HL-60 (cell line): Measurements from ENCODE around the gene SLC22A3.

ENCODE experiments used
- DNase-seq, 2 experiments: peaks; one replicate each; pipeline ENCODE4 v3.0.0-alpha.2; 2010 to 2020; ENCODE audit warnings: low read depth in 1 of 2, low spot score in 1 of 2
- H3K27ac ChIP-seq: fragments of 250-450 bp; sonication (Bioruptor Pico); replicated peaks from 2 replicates; pipeline ENCODE4 v1.5.1; 2020; ENCODE audit warnings: mild to moderate bottlenecking, moderate library complexity
- H3K27me3 ChIP-seq: fragments of 250-450 bp; sonication (Bioruptor Pico); 2 replicates; pipeline ENCODE4 v1.5.1; 2021; ENCODE audit warnings: mild to moderate bottlenecking, moderate library complexity; ENCODE audit not compliant: insufficient read depth, poor library complexity, severe bottlenecking
- H3K4me3 ChIP-seq: replicated peaks from 2 replicates; pipeline ENCODE4 v1.5.1; 2011; ENCODE audit warnings: mild to moderate bottlenecking, control low read depth, low read length; ENCODE audit not compliant: insufficient read depth
- GABPA ChIP-seq: IDR thresholded peaks from 2 replicates; pipeline ENCODE4 v1.6.1; 2012; ENCODE audit warnings: low read depth
- POLR2AphosphoS5 ChIP-seq: IDR thresholded peaks from 2 replicates; pipeline ENCODE4 v1.6.1; 2012; ENCODE audit warnings: low read depth
- SPI1 ChIP-seq: IDR thresholded peaks from 2 replicates; pipeline ENCODE4 v1.6.1; 2012; ENCODE audit warnings: low read depth, mild to moderate bottlenecking, borderline replicate concordance
- TF ChIP-seq, protein P1 (sequence below): IDR thresholded peaks from one replicate; pipeline ENCODE4 v1.5.1; 2011; ENCODE audit warnings: low read length, control low read depth, inconsistent platforms; ENCODE audit not compliant: insufficient read depth
- TF ChIP-seq, protein P2 (sequence below): IDR thresholded peaks from 2 replicates; pipeline ENCODE4 v1.6.1; 2012; ENCODE audit warnings: low read depth; ENCODE audit not compliant: insufficient replicate concordance

The SLC22A3 gene

GRCh38 chr6:160426136-160426535 is 78.0 kb downstream of the SLC22A3 start:
- H3K4me3 ChIP-seq: no peak overlapping the region
- H3K27me3 ChIP-seq: no peaks in the 10 kb centered on the region
- no peak for DNase-seq
- no peak overlapping the region for H3K27ac ChIP-seq
- TF ChIP-seq, protein P1, sequence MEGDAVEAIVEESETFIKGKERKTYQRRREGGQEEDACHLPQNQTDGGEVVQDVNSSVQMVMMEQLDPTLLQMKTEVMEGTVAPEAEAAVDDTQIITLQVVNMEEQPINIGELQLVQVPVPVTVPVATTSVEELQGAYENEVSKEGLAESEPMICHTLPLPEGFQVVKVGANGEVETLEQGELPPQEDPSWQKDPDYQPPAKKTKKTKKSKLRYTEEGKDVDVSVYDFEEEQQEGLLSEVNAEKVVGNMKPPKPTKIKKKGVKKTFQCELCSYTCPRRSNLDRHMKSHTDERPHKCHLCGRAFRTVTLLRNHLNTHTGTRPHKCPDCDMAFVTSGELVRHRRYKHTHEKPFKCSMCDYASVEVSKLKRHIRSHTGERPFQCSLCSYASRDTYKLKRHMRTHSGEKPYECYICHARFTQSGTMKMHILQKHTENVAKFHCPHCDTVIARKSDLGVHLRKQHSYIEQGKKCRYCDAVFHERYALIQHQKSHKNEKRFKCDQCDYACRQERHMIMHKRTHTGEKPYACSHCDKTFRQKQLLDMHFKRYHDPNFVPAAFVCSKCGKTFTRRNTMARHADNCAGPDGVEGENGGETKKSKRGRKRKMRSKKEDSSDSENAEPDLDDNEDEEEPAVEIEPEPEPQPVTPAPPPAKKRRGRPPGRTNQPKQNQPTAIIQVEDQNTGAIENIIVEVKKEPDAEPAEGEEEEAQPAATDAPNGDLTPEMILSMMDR: no peak
- TF ChIP-seq SPI1 (no peak), POLR2AphosphoS5 (no peak), GABPA (no peak)
- TF ChIP-seq, protein P2, sequence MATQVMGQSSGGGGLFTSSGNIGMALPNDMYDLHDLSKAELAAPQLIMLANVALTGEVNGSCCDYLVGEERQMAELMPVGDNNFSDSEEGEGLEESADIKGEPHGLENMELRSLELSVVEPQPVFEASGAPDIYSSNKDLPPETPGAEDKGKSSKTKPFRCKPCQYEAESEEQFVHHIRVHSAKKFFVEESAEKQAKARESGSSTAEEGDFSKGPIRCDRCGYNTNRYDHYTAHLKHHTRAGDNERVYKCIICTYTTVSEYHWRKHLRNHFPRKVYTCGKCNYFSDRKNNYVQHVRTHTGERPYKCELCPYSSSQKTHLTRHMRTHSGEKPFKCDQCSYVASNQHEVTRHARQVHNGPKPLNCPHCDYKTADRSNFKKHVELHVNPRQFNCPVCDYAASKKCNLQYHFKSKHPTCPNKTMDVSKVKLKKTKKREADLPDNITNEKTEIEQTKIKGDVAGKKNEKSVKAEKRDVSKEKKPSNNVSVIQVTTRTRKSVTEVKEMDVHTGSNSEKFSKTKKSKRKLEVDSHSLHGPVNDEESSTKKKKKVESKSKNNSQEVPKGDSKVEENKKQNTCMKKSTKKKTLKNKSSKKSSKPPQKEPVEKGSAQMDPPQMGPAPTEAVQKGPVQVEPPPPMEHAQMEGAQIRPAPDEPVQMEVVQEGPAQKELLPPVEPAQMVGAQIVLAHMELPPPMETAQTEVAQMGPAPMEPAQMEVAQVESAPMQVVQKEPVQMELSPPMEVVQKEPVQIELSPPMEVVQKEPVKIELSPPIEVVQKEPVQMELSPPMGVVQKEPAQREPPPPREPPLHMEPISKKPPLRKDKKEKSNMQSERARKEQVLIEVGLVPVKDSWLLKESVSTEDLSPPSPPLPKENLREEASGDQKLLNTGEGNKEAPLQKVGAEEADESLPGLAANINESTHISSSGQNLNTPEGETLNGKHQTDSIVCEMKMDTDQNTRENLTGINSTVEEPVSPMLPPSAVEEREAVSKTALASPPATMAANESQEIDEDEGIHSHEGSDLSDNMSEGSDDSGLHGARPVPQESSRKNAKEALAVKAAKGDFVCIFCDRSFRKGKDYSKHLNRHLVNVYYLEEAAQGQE: no peak

- H3K4me3 ChIP-seq: no peak overlapping the region
- no peak for DNase-seq
- H3K27ac ChIP-seq: no peak overlapping the region
- H3K27me3 ChIP-seq: no peaks in the 10 kb centered on the region
- TF ChIP-seq, protein P2: no peak
- no peak for TF ChIP-seq POLR2AphosphoS5
- no peak for TF ChIP-seq SPI1
- TF ChIP-seq GABPA: no peak
- TF ChIP-seq, protein P1: no peak
These were observed 79.3 kb downstream of the SLC22A3 start for GRCh38 chr6:160427312-160428068.

GRCh38 chr6:160428069-160428430 is 79.9 kb downstream of the SLC22A3 start:
- no peak for TF ChIP-seq GABPA
- TF ChIP-seq, protein P2: no peak
- TF ChIP-seq, protein P1: no peak
- TF ChIP-seq POLR2AphosphoS5: no peak
- no peak for TF ChIP-seq SPI1
- H3K4me3 ChIP-seq: no peak overlapping the region
- H3K27ac ChIP-seq: no peak overlapping the region
- DNase-seq: no peak
- H3K27me3 ChIP-seq: no peaks in the 10 kb centered on the region
